ENCODE results near the gene GPAT3.
"Not testable (repeated sequence)": the region's sequence is repeated elsewhere in the genome, so short reads cannot be mapped to it uniquely, and the experiment has no call there.

The GPAT3 gene

GRCh38 chr4:83535520-83536361 lies at the start of gene GPAT3:
Gene GPAT3 (plus strand): TSS chr4:83536108. CDS start chr4:83536623, 515 bp downstream.
- DNase-seq: peak; percentile 58

- DNase-seq: no peak
Observed at GRCh38 chr4:83486457-83487129, 49.3 kb upstream of the GPAT3 start.

- DNase-seq: no peak
Observed at GRCh38 chr4:83489711-83490326, 46.1 kb upstream of the GPAT3 start.

GRCh38 chr4:83490876-83491450 lies 44.9 kb upstream of the GPAT3 start:
- DNase-seq: no peak

GRCh38 chr4:83496085-83496917 lies 39.6 kb upstream of the GPAT3 start:
- not testable (repeated sequence) for DNase-seq

GRCh38 chr4:83498187-83498586 lies 37.7 kb upstream of the GPAT3 start:
- DNase-seq: no peak

GRCh38 chr4:83501671-83502070 lies 34.2 kb upstream of the GPAT3 start:
- DNase-seq: not testable (repeated sequence)

GRCh38 chr4:83503974-83504373 lies 31.9 kb upstream of the GPAT3 start:
- DNase-seq: no peak

- DNase-seq: no peak
Observed at GRCh38 chr4:83504503-83504902, 31.4 kb upstream of the GPAT3 start.

- DNase-seq: no peak
Observed at GRCh38 chr4:83504996-83505395, 30.9 kb upstream of the GPAT3 start.

- DNase-seq: peak; percentile 11
Observed at GRCh38 chr4:83509156-83509585, 26.7 kb upstream of the GPAT3 start.

- no peak for DNase-seq
Observed at GRCh38 chr4:83510442-83510841, 25.5 kb upstream of the GPAT3 start.

GRCh38 chr4:83516042-83516772 lies 19.7 kb upstream of the GPAT3 start:
- peak; percentile 90 for DNase-seq

GRCh38 chr4:83522239-83522638 lies 13.7 kb upstream of the GPAT3 start:
- DNase-seq: no peak

GRCh38 chr4:83527671-83528070 lies 8.2 kb upstream of the GPAT3 start:
- no peak for DNase-seq

GRCh38 chr4:83536362-83537272 lies 709 bp downstream of the GPAT3 start:
- DNase-seq: no peak

GRCh38 chr4:83542225-83542624 lies 6.3 kb downstream of the GPAT3 start:
- DNase-seq: no peak

GRCh38 chr4:83546786-83547185 lies 10.9 kb downstream of the GPAT3 start:
- DNase-seq: no peak

GRCh38 chr4:83548151-83548905 lies 12.4 kb downstream of the GPAT3 start:
- peak; percentile 83 for DNase-seq

- no peak for DNase-seq
Observed at GRCh38 chr4:83552083-83552482, 16.2 kb downstream of the GPAT3 start.

All from NCI-H226 (cell line).